Heart left ventricle (tissue), 16 donors: Measurements from ENCODE around the gene PI4KB. TPM values are rescaled to one million over a fixed set of nuclear protein-coding genes. Genes with fewer than 3 reads are reported as not detected.

ENCODE experiments used
- ATAC-seq, 4 donors: fragments of 200-7000 bp; cut with Tn5 transposase; one replicate each; pipeline ENCODE4 v1.9.1; 2020 to 2022; ENCODE audit warnings: moderate library complexity in 4 of 4, mild to moderate bottlenecking in 3 of 4, moderate number of reproducible peaks in 1 of 4
- DNase-seq, 5 donors: peaks; one replicate each; pipeline ENCODE4 v3.0.0-alpha.2; 2020
- H3K27ac ChIP-seq, 12 donors: fragments of 200-600 bp; sonication (generic) in 4 of 12; one replicate each; pipeline versions ENCODE4 v1.5.0 to v1.8.0; 2016 to 2022; ENCODE audit warnings: mild to moderate bottlenecking in 2 of 12
- H3K27me3 ChIP-seq, 9 donors: fragments of 200-600 bp; sonication (generic) in 2 of 9; one replicate each; pipeline versions ENCODE4 v1.5.1 to v1.8.0; 2016 to 2022; ENCODE audit warnings: mild to moderate bottlenecking in 3 of 9
- H3K36me3 ChIP-seq, 9 donors: fragments of 200-600 bp; sonication (generic) in 2 of 9; one replicate each; pipeline versions ENCODE4 v1.5.0 to v1.8.0; 2018 to 2022; ENCODE audit warnings: mild to moderate bottlenecking in 2 of 9
- H3K4me1 ChIP-seq, 12 donors: fragments of 200-600 bp; sonication (generic) in 4 of 12; one replicate each; pipeline versions ENCODE4 v1.5.0 to v1.8.0; 2016 to 2022; ENCODE audit warnings: mild to moderate bottlenecking in 3 of 12
- H3K4me3 ChIP-seq, 12 donors: fragments of 200-600 bp; sonication (generic) in 4 of 12; one replicate each; pipeline versions ENCODE4 v1.5.0 to v1.8.0; 2017 to 2022; ENCODE audit warnings: mild to moderate bottlenecking in 9 of 12, moderate library complexity in 4 of 12
- H3K9me3 ChIP-seq, 12 donors: fragments of 200-600 bp; sonication (generic) in 4 of 12; one replicate each; pipeline versions ENCODE4 v1.5.0 to v1.8.0; 2016 to 2022; ENCODE audit warnings: mild to moderate bottlenecking in 1 of 12
- CTCF ChIP-seq, 12 donors: fragments of 200-600 bp; sonication (generic) in 4 of 12; IDR thresholded peaks; one replicate each; pipeline versions ENCODE4 v1.5.0 to v1.8.0; 2018 to 2022; ENCODE audit warnings: antibody characterized with exemption in 12 of 12, mild to moderate bottlenecking in 5 of 12
- POLR2A ChIP-seq, 2 donors: fragments of 450-650 bp; IDR thresholded peaks; one replicate each; pipeline ENCODE4 v1.6.1; 2017; ENCODE audit warnings: antibody characterized with exemption in 2 of 2, mild to moderate bottlenecking in 2 of 2, moderate library complexity in 2 of 2
- WGBS, 4 donors: extraction: QIAGEN DNeasy Blood & Tissue Kit in 2 of 4; methylation state at CpG; one replicate each; pipeline versions ENCODE4 v1.1.5 to v1.1.7; 2013 to 2018; 5-methylcytosine and 5-hydroxymethylcytosine counted together
- intact Hi-C, 10 donors: fragments of 100-400 bp; cut with DNase I; formaldehyde crosslinking; loops; one replicate each; pipeline versions ENCODE4 v1.11.1 to v1.14.2; 2022
- polyA plus RNA-seq, 2 donors: library from polyadenylated mRNA; stranded (reverse); fragments of 200-250 nt; gene quantifications; one replicate each; pipeline ENCODE4 v1.2.3, GENCODE V29; 2013
- total RNA-seq, 9 donors: library from RNA; depleted of rRNA in 2 of 9; stranded (reverse); fragments of >200 nt in 2 of 9; fragmentation: NEBNext Ultra II Directional in 3 of 9; extraction: Animal tissue kit (Norgen Biotek cat#: 25700) in 3 of 9; gene quantifications; one replicate each; pipeline versions ENCODE4 v1.1.0 to v1.2.4, GENCODE V29; 2016 to 2023
- donor health status: ischemic (EF 13 %, LVEDD 7.1; RV severe dilation, severe dysfunction).
- donor health status: healthy with polysubstance abuse.
- donor health status: DM: no; HTN: yes; CAD: no.
- donor health status: DM: no; HTN: no; CAD: no.
- donor health status: ischemic (EF 25% LVEDD 6.9; RV normal size, moderate dysfunction).
- donor health status: ischemic (EF 25% LVEDD 5.7; RV mildly dilated, moderate dysfunction).
- donor health status: healthy.
- donor health status: DM: yes; HTN: yes; CAD: no.
- donor health status: ischemic (EF 35%, LVEDD 5.7; RV mildly dilated, moderate dysfunction).
- donor health status: nonischemic (EF 11% LVEDD 7.7; RV severe dilation, severe dysfunction).
- donor health status: DM: yes; HTN: yes; CAD: no.
- donor health status: PGD.
- donor health status: ischemic (EF 29% LVEDD 5.4; RV normal size, mild dysfunction).
- donor health status: nonischemic (EF 23%, LVEDD 6.1; RV moderate dilation, normal function).

The PI4KB gene
- total and polyA plus RNA-seq, 11 donors = 17.4 to 76.0 (median 41.4) TPM

DNA sequence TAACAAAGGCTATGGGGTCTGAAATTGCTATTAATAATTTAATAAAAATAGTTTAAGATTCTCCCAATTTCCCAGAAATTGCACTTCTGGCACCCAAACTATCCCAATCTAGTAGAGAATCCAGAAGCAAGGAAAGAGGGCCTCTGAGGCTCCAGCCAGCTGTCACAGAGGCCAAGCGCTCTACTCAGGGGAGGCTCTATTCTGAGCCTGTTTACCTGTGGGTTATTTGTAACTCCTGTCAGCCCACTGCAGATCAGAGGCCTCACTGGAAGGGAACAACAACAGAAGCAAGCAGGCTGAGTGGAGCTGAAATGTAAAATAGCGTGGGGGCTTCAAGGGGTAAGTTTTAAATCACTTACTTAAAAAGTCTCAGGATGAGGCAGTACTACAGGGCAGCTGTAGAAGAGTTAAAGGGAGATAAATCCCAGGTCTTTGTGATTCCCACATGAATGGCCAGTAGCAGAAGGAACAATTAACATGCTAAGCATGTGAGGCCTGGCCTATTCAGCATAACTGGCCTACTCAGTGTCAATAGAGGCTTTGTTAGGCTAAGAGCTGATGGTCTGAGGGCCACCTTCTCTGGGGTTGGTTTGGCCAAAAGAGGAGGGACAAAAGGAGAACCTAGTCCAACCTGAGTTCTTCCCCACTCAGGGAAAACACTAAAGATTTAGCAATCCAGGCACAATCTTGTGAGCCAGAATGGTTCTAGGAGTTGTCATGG is 32.3 kb downstream of the PI4KB start:
- no peaks in the 10 kb centered on the region for H3K27me3 ChIP-seq
- DNase-seq (no peak), ATAC-seq (no peak)
- TF ChIP-seq POLR2A (IDR thresholded peaks at IDR 0.05) (no peak), CTCF (IDR thresholded peaks at IDR 0.05) (no peak)
- H3K36me3 ChIP-seq = peaks cover 3 to 100% (median 98%) of the 10 kb centered on the region in 9 donors
- no peak overlapping the region for H3K4me3 ChIP-seq
- intact Hi-C loops = loop anchor here in 1 of 10 donors (10.0 kb wide), 1 partner anchor 100 kb away; the partner anchor contains the start of gene PSMB4
- H3K9me3 ChIP-seq = no peaks in the 10 kb centered on the region
- no peak overlapping the region for H3K27ac ChIP-seq
- H3K4me1 ChIP-seq = no peaks in the 10 kb centered on the region
- WGBS, 4 donors = 90 to 94% (median 92%) methylated on average over 2 of the region's 2 CpGs

DNA sequence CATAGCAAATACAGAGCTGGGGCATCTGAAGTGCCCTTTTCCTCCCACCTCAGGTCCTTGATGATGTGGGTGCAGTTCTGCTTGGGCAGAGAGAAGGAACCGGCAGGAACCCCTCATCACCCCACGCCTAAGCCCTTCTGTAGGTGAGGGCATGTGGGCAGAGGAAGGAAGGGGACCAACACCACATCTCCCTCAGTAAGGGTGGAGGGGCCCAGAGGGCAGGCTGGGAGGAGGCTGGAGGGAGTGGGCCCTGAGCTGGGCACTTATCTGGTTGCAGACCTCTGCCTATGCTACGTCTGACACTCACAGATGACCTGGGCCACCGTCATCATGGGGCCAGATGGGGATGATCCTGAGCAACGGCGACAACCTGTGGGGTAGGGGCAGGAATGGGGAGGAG is 34.1 kb downstream of the PI4KB start:
- Histone ChIP-seq H3K27me3 (no peaks in the 10 kb centered on the region), H3K9me3 (no peaks in the 10 kb centered on the region), H3K4me3 (no peak overlapping the region), H3K36me3 (peaks cover 0 to 100% (median 99%) of the 10 kb centered on the region in 9 donors), H3K4me1 (peaks cover 0 to 11% (median 0%) of the 10 kb centered on the region in 12 donors), H3K27ac (no peak overlapping the region)
- intact Hi-C loops = loop anchor here in 1 of 10 donors (10.0 kb wide), 1 partner anchor 102 kb away; the partner anchor contains the start of gene PSMB4
- peak in 1 of 4 donors; percentile 7 for ATAC-seq
- no peak for DNase-seq
- TF ChIP-seq POLR2A (IDR thresholded peaks at IDR 0.05) (no peak), CTCF (IDR thresholded peaks at IDR 0.05) (no peak)
- WGBS, 4 donors = 77 to 88% (median 82%) methylated on average over 6 of the region's 6 CpGs

DNA sequence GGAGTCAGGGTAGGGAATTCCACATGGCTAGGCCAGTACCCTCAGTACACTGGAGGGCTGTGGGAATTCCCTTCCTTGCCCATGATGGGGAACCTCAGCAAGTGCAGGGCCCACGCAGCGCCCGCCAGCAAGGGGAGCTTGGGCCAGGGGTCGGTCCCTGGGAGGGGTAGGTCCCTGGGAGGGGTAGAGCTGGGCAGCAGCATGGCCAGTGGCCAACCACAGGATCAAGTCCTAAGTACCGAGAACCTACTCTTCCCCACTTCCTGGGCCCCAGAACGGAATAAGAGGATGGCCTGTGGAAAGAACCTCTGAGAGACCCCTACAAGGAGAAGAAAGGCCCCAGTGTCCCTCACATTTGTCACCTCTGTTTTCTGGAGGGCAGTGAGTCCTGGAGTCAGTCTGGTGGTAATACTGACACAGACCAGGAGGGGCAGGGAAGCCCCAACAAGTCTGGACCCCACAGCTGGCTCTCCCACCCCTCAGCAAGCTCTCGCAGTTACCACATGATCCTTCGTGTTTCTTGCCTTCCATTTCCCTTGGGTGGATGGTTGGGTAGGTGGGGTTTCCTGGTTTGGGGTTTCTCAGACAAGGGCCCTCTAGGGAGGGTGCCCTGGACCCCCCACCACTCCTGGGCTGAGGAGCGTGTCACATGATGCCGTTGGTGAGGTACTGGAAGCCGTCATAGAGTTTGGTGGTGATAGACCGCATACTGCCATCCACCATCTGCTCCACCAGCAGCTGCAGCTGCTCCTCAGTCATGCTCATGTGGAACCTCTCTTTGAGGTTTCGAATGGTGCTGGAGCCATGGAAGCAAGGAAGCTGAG is 34.8 kb downstream of the PI4KB start:
- DNase-seq = no peak
- ATAC-seq = peak in 1 of 4 donors; percentile 9
- no peak for TF ChIP-seq POLR2A (IDR thresholded peaks at IDR 0.05)
- no peak for TF ChIP-seq CTCF (IDR thresholded peaks at IDR 0.05)
- intact Hi-C loops = loop anchor here in 1 of 10 donors (10.0 kb wide), 1 partner anchor 102 kb away; the partner anchor contains the start of gene PSMB4
- H3K4me3 ChIP-seq = no peak overlapping the region
- no peaks in the 10 kb centered on the region for H3K27me3 ChIP-seq
- H3K4me1 ChIP-seq = peaks cover 0 to 11% (median 0%) of the 10 kb centered on the region in 12 donors
- WGBS, 4 donors = 79 to 85% (median 82%) methylated on average over 9 to 13 of the region's 13 CpGs
- H3K9me3 ChIP-seq = no peaks in the 10 kb centered on the region
- H3K27ac ChIP-seq = no peak overlapping the region
- H3K36me3 ChIP-seq = peaks cover 0 to 100% (median 99%) of the 10 kb centered on the region in 9 donors
